ENCODE measurements around the gene CTSA.
"Not testable (repeated sequence)": the region's sequence is repeated elsewhere in the genome, so short reads cannot be mapped to it uniquely, and the experiment has no call there.

CTSA gene

GRCh38 chr20:45918779-45919537 lies 27.8 kb downstream of the CTSA start:
- no peak for DNase-seq (ENCODE audit: low read depth)

- DNase-seq (ENCODE audit: low read depth) = no peak
Observed at GRCh38 chr20:45919542-45920399, 28.6 kb downstream of the CTSA start.

- no peak for DNase-seq (ENCODE audit: low read depth)
Observed at GRCh38 chr20:45920462-45921336, 29.6 kb downstream of the CTSA start.

- DNase-seq (ENCODE audit: low read depth) = no peak
Observed at GRCh38 chr20:45921337-45922189, 30.4 kb downstream of the CTSA start.

- no peak for DNase-seq (ENCODE audit: low read depth)
Observed at GRCh38 chr20:45924391-45925261, 33.5 kb downstream of the CTSA start.

- DNase-seq (ENCODE audit: low read depth) = no peak
Observed at GRCh38 chr20:45925821-45926506, 34.8 kb downstream of the CTSA start.

- no peak for DNase-seq (ENCODE audit: low read depth)
Observed at GRCh38 chr20:45926731-45927070, 35.6 kb downstream of the CTSA start.

GRCh38 chr20:45927071-45927878 lies 36.1 kb downstream of the CTSA start:
- DNase-seq (ENCODE audit: low read depth) = no peak

GRCh38 chr20:45931680-45932079 lies 40.5 kb downstream of the CTSA start:
- not testable (repeated sequence) for DNase-seq (ENCODE audit: low read depth)

GRCh38 chr20:45933266-45934045 lies 42.3 kb downstream of the CTSA start:
- no peak for DNase-seq (ENCODE audit: low read depth)

GRCh38 chr20:45934046-45934585 lies 43.0 kb downstream of the CTSA start:
- no peak for DNase-seq (ENCODE audit: low read depth)

GRCh38 chr20:45934586-45935415 lies 43.7 kb downstream of the CTSA start, which contains the start of gene PCIF1:
TSS of gene PCIF1 (plus strand) at chr20:45934683. CDS start at chr20:45939000, 4,317 bp downstream.
- peak; percentile 84 for DNase-seq (ENCODE audit: low read depth)

GRCh38 chr20:45935416-45936046 lies 44.4 kb downstream of the CTSA start:
- no peak for DNase-seq (ENCODE audit: low read depth)

- DNase-seq (ENCODE audit: low read depth) = no peak
Observed at GRCh38 chr20:45937765-45938164, 46.6 kb downstream of the CTSA start.

GRCh38 chr20:45938727-45939438 lies 47.7 kb downstream of the CTSA start:
- no peak for DNase-seq (ENCODE audit: low read depth)

- no peak for DNase-seq (ENCODE audit: low read depth)
Observed at GRCh38 chr20:45940053-45940452, 48.9 kb downstream of the CTSA start.
